ENCODE data around the gene SENP6.
"Not testable (repeated sequence)": the region's sequence is repeated elsewhere in the genome, so short reads cannot be mapped to it uniquely, and the experiment has no call there.

The SENP6 gene

GRCh38 chr6:75666592-75666991 is 64.9 kb downstream of the SENP6 start:
- DNase-seq (ENCODE audit: low read depth in 2 of 2) = no peak

DNA sequence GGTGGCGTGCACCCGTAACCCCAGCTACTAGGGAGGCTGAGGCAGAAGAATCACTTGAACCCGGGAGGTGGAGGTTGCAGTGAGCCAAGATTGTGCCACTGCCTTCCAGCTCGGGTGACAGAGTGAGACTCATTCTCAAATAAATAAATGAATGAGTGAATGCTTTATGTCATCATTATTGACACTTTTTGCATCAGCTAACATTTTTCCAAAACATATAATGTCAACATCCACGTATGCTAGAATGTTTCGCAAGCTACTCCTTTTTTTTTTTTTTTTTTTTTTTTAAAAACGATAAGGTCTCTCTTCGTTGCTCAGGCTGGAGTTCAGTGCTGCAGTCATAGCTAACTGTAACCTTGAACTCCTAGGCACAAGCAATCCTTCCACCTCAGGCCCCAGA is 72.2 kb downstream of the SENP6 start:
- DNase-seq (ENCODE audit: low read depth in 2 of 2) = no peak

- DNase-seq (ENCODE audit: low read depth in 2 of 2) = no peak
These were observed 74.7 kb downstream of the SENP6 start for GRCh38 chr6:75676377-75676776.

GRCh38 chr6:75682548-75682947 is 80.9 kb downstream of the SENP6 start:
- not testable (repeated sequence) for DNase-seq (ENCODE audit: low read depth in 2 of 2)

GRCh38 chr6:75683005-75683404 is 81.3 kb downstream of the SENP6 start:
- DNase-seq (ENCODE audit: low read depth in 2 of 2) = not testable (repeated sequence)

- not testable (repeated sequence) for DNase-seq (ENCODE audit: low read depth in 2 of 2)
These were observed 85.9 kb downstream of the SENP6 start for GRCh38 chr6:75687535-75687934.

GRCh38 chr6:75687937-75688336 is 86.3 kb downstream of the SENP6 start:
- DNase-seq (ENCODE audit: low read depth in 2 of 2) = not testable (repeated sequence)

DNA sequence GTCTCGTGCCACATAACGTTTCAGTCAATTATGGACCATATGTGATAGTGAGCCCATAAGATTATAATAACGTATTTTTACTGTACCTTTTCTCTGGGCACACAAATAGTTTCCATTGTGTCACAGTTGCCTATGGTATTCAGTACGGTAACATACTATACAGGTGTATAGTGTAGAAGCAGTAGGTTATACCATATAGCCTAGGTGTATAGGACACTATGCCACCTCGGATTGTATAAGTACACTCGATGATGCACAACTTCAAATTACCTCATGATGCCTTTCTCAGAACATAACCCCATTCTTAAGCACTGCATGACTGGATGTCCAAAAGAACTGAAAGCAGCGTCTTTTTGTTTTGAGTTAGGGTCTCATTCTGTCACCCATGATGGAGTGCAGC is 87.9 kb downstream of the SENP6 start:
- no peak for DNase-seq (ENCODE audit: low read depth in 2 of 2)

DNA sequence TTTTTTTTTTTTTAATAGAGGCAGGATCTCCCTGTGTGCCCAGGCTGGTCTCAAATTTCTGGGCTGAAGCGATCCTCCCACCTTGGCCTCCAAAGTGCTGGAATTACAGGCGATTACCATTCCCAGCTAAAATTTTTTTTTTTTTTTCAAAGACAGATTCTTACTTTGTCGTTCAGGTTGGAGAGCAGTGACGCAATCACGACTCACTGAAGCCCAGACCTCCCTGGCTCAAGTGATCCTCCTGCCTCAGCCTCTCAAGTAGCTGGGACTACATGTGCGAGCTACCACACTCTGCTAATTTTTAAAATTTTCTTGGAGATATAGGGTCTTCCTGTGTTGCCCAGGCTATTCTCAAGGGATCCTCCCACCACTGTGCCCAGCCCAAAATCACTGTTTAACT is 89.3 kb downstream of the SENP6 start:
- no peak for DNase-seq (ENCODE audit: low read depth in 2 of 2)

- no peak for DNase-seq (ENCODE audit: low read depth in 2 of 2)
These were observed 91.9 kb downstream of the SENP6 start for GRCh38 chr6:75693534-75693933.

DNA sequence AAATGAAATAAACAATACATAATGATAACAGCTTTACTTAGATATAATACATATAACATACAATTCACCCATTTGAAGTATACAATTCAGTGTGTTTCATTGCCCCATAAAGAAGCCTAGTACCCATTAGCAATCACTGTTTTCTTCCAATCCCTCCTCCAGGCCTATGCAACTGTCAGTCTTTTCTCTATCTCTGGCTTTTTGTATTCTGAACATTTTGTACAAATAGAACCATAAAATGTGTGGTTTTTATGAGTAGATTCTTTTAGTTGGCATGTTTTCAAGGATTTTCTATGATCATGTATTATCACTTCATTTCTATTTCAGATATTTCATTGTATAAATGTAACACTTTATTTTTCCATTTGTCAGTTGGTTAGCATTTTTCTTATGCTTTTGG is 92.7 kb downstream of the SENP6 start:
- no peak for DNase-seq (ENCODE audit: low read depth in 2 of 2)

- not testable (repeated sequence) for DNase-seq (ENCODE audit: low read depth in 2 of 2)
These were observed 106.7 kb downstream of the SENP6 start for GRCh38 chr6:75708334-75708733.

GRCh38 chr6:75711173-75711572 is 109.5 kb downstream of the SENP6 start:
- DNase-seq (ENCODE audit: low read depth in 2 of 2) = no peak

GRCh38 chr6:75719133-75719532 is 117.5 kb downstream of the SENP6 start:
- no peak for DNase-seq (ENCODE audit: low read depth in 2 of 2)

GRCh38 chr6:75723382-75723781 is 121.7 kb downstream of the SENP6 start:
- no peak for DNase-seq (ENCODE audit: low read depth in 2 of 2)

DNA sequence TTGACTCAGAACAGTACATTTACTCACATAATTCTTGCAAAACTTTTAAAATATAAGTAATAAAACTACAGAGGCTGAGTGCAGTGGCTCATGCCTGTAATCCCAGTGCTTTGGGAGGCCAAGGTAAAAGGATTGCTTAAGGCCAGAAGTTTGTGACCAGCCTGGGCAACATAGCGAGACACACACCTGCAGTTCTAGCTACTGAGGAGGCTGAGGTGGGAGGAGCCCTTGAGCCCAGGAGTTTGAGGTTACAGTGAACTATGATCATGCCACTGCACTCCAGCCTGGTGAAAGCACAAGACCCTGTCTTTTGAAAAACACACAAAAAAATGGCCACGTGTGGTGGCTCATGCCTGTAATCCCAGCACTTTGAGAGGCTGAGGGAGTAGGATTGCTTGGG is 125.5 kb downstream of the SENP6 start:
- no peak for DNase-seq (ENCODE audit: low read depth in 2 of 2)

- DNase-seq (ENCODE audit: low read depth in 2 of 2) = not testable (repeated sequence)
These were observed 129.3 kb downstream of the SENP6 start for GRCh38 chr6:75731029-75731428.

- no peak for DNase-seq (ENCODE audit: low read depth in 2 of 2)
These were observed 134.0 kb downstream of the SENP6 start for GRCh38 chr6:75735491-75736186.

- DNase-seq (ENCODE audit: low read depth in 2 of 2) = no peak
These were observed 142.3 kb downstream of the SENP6 start for GRCh38 chr6:75743971-75744370.

- DNase-seq (ENCODE audit: low read depth in 2 of 2) = no peak
These were observed 143.7 kb downstream of the SENP6 start for GRCh38 chr6:75745404-75745803.

DNA sequence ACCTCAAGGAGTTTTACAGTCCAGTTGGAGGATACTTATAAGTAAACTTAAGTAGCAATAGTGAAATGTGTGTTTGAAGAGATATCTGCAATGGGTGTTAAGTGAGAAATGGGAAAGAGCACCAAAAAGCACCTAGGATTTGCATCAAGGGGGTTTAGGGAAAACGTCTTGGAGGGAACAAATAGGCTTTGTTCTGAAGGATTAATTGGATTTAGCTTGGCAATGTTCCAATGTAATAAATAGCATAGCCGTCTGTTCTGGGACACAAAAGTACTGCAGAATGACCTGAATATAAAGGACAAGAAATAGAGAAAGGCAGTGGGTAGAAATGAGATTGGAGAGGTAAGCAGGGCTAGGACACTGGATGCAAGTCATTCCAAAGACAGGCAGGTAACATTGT is 144.5 kb downstream of the SENP6 start:
- DNase-seq (ENCODE audit: low read depth in 2 of 2) = no peak

- no peak for DNase-seq (ENCODE audit: low read depth in 2 of 2)
These were observed 145.7 kb downstream of the SENP6 start for GRCh38 chr6:75747152-75747992.
